Osteocyte (in vitro differentiated cells): ENCODE measurements around the gene NHSL1. TPM values are rescaled to one million over a fixed set of nuclear protein-coding genes. Genes with fewer than 3 reads are reported as not detected.

Experiments used
- DNase-seq: peaks from one replicate; pipeline ENCODE4 v3.0.0; 2021; ENCODE audit warnings: mixed read lengths; ENCODE audit not compliant: unreplicated experiment; ENCODE audit errors: extremely low spot score
- H3K27ac Mint-ChIP-seq: one replicate; pipeline ENCODE4 v1.8.0; 2021; ENCODE audit warnings: mild to moderate bottlenecking, mixed read lengths; ENCODE audit not compliant: unreplicated experiment
- H3K27me3 Mint-ChIP-seq: one replicate; pipeline ENCODE4 v1.8.0; 2021; ENCODE audit warnings: mixed read lengths; ENCODE audit not compliant: unreplicated experiment
- H3K36me3 Mint-ChIP-seq: one replicate; pipeline ENCODE4 v1.8.0; 2021; ENCODE audit warnings: mixed read lengths; ENCODE audit not compliant: unreplicated experiment
- H3K4me1 Mint-ChIP-seq: one replicate; pipeline ENCODE4 v1.8.0; 2021; ENCODE audit warnings: mixed read lengths; ENCODE audit not compliant: unreplicated experiment
- H3K4me3 Mint-ChIP-seq: one replicate; pipeline ENCODE4 v1.8.0; 2021; ENCODE audit warnings: mild to moderate bottlenecking, moderate library complexity, mixed read lengths; ENCODE audit not compliant: unreplicated experiment
- H3K9me3 Mint-ChIP-seq: one replicate; pipeline ENCODE4 v1.8.0; 2021; ENCODE audit warnings: mixed read lengths; ENCODE audit not compliant: unreplicated experiment
- CTCF ChIP-seq: fragments of 200-600 bp; sonication (generic); IDR thresholded peaks from 2 replicates; pipeline ENCODE4 v1.5.0; 2021; ENCODE audit warnings: antibody characterized with exemption, mild to moderate bottlenecking, moderate library complexity
- total RNA-seq: library from RNA; stranded (reverse); gene quantifications from 2 replicates; pipeline ENCODE4 v1.2.1, GENCODE V29; 2021

Gene NHSL1
- total RNA-seq, 1 donor from 2014 or later = 21.2 TPM

- no peaks in the 10 kb centered on the region for H3K9me3 Mint-ChIP-seq
- H3K4me3 Mint-ChIP-seq = no peak overlapping the region
Observed at GRCh38 chr6:138382498-138383265, 116.6 kb downstream of the NHSL1 start.

GRCh38 chr6:138378463-138378862, 120.8 kb downstream of the NHSL1 start:
- no peaks in the 10 kb centered on the region for H3K27me3 Mint-ChIP-seq
- no peak overlapping the region for H3K27ac Mint-ChIP-seq
- no peak overlapping the region for H3K4me3 Mint-ChIP-seq
- no peak for DNase-seq
- H3K36me3 Mint-ChIP-seq = no peaks in the 10 kb centered on the region
- no peaks in the 10 kb centered on the region for H3K4me1 Mint-ChIP-seq
- no peaks in the 10 kb centered on the region for H3K9me3 Mint-ChIP-seq
- no peak for TF ChIP-seq CTCF

More at GRCh38 chr6:138382498-138383265, 116.6 kb downstream of the NHSL1 start:
- no peak overlapping the region for H3K27ac Mint-ChIP-seq
- no peaks in the 10 kb centered on the region for H3K36me3 Mint-ChIP-seq
- DNase-seq = no peak
- H3K4me1 Mint-ChIP-seq = no peaks in the 10 kb centered on the region
- peaks cover 3% of the 10 kb centered on the region for H3K27me3 Mint-ChIP-seq
- TF ChIP-seq CTCF = no peak

GRCh38 chr6:138377844-138378243, 121.5 kb downstream of the NHSL1 start, which contains the start of gene SMIM28:
Gene SMIM28, plus strand, starts transcription at chr6:138377905. Its CDS starts 168 bp downstream, at chr6:138378073.
- H3K9me3 Mint-ChIP-seq = no peaks in the 10 kb centered on the region
- no peaks in the 10 kb centered on the region for H3K36me3 Mint-ChIP-seq
- no peak within 1 kb of the TSS for H3K27ac Mint-ChIP-seq
- no peaks in the 10 kb centered on the region for H3K4me1 Mint-ChIP-seq
- H3K4me3 Mint-ChIP-seq = no peak within 1 kb of the TSS
- TF ChIP-seq CTCF = no peak
- DNase-seq = no peak
- H3K27me3 Mint-ChIP-seq = no peaks in the 10 kb centered on the region

- H3K27me3 Mint-ChIP-seq = peaks cover under 1% of the 10 kb centered on the region
- H3K4me3 Mint-ChIP-seq = no peak overlapping the region
- H3K9me3 Mint-ChIP-seq = no peaks in the 10 kb centered on the region
- no peak for TF ChIP-seq CTCF
- H3K27ac Mint-ChIP-seq = no peak overlapping the region
- DNase-seq = no peak
- no peaks in the 10 kb centered on the region for H3K36me3 Mint-ChIP-seq
- no peaks in the 10 kb centered on the region for H3K4me1 Mint-ChIP-seq
Observed at GRCh38 chr6:138377042-138377441, 122.3 kb downstream of the NHSL1 start.

GRCh38 chr6:138374815-138375214, 124.5 kb downstream of the NHSL1 start:
- DNase-seq = no peak
- Mint-ChIP-seq H3K27ac (no peak overlapping the region), H3K27me3 (peaks cover 14% of the 10 kb centered on the region), H3K4me1 (no peaks in the 10 kb centered on the region), H3K4me3 (no peak overlapping the region), H3K36me3 (no peaks in the 10 kb centered on the region), H3K9me3 (no peaks in the 10 kb centered on the region)
- no peak for TF ChIP-seq CTCF
